ENCODE results near the gene EFHD2. TPM values are rescaled to one million over a fixed set of nuclear protein-coding genes. Genes with fewer than 3 reads are reported as not detected.

Gene EFHD2
- total RNA-seq, 2 donors from 2014 or later: 56.7 to 78.6 TPM

- H3K4me1 ChIP-seq: no peaks in the 10 kb centered on the region
- H3K4me3 ChIP-seq: no peak overlapping the region
- no peak for DNase-seq
- no peak for ATAC-seq
- 92 to 96% methylated on average over 11 to 24 of the region's 26 CpGs for WGBS, 2 donors
- H3K27me3 ChIP-seq: no peaks in the 10 kb centered on the region
- intact Hi-C loops (cut with DNase I): no loop called here
- H3K27ac ChIP-seq: no peak overlapping the region
- H3K36me3 ChIP-seq (replicated peaks in 1 of 2; ENCODE audit: insufficient read depth in 1 of 2, low read depth in 2 of 2): no peaks in the 10 kb centered on the region
- TF ChIP-seq, protein P1, sequence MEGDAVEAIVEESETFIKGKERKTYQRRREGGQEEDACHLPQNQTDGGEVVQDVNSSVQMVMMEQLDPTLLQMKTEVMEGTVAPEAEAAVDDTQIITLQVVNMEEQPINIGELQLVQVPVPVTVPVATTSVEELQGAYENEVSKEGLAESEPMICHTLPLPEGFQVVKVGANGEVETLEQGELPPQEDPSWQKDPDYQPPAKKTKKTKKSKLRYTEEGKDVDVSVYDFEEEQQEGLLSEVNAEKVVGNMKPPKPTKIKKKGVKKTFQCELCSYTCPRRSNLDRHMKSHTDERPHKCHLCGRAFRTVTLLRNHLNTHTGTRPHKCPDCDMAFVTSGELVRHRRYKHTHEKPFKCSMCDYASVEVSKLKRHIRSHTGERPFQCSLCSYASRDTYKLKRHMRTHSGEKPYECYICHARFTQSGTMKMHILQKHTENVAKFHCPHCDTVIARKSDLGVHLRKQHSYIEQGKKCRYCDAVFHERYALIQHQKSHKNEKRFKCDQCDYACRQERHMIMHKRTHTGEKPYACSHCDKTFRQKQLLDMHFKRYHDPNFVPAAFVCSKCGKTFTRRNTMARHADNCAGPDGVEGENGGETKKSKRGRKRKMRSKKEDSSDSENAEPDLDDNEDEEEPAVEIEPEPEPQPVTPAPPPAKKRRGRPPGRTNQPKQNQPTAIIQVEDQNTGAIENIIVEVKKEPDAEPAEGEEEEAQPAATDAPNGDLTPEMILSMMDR (IDR thresholded peaks at IDR 0.05): no peak
- no peak for TF ChIP-seq POLR2A (IDR thresholded peaks at IDR 0.05)
- H3K9me3 ChIP-seq: no peaks in the 10 kb centered on the region
Measured at GRCh38 chr1:15382601-15383518, 26.8 kb upstream of the EFHD2 start.

GRCh38 chr1:15383810-15384209 is 25.9 kb upstream of the EFHD2 start:
- 93% methylated on average over 5 of the region's 5 CpGs for WGBS, 2 donors
- no peak overlapping the region for H3K27ac ChIP-seq
- DNase-seq (no peak), ATAC-seq (no peak)
- no peaks in the 10 kb centered on the region for H3K27me3 ChIP-seq
- no peaks in the 10 kb centered on the region for H3K9me3 ChIP-seq
- no peak overlapping the region for H3K4me3 ChIP-seq
- no peaks in the 10 kb centered on the region for H3K36me3 ChIP-seq (replicated peaks in 1 of 2; ENCODE audit: insufficient read depth in 1 of 2, low read depth in 2 of 2)
- intact Hi-C loops (cut with DNase I): no loop called here
- TF ChIP-seq POLR2A (IDR thresholded peaks at IDR 0.05): no peak
- TF ChIP-seq, protein P1 (IDR thresholded peaks at IDR 0.05): no peak
- no peaks in the 10 kb centered on the region for H3K4me1 ChIP-seq

- H3K27ac ChIP-seq: no peak overlapping the region
- no peaks in the 10 kb centered on the region for H3K9me3 ChIP-seq
- intact Hi-C loops (cut with DNase I): no loop called here
- TF ChIP-seq, protein P1 (IDR thresholded peaks at IDR 0.05): no peak
- no peak for TF ChIP-seq POLR2A (IDR thresholded peaks at IDR 0.05)
- no peak overlapping the region for H3K4me3 ChIP-seq
- no peaks in the 10 kb centered on the region for H3K27me3 ChIP-seq
- WGBS, 2 donors: 73 to 81% methylated on average over 12 to 20 of the region's 20 CpGs
- DNase-seq (no peak), ATAC-seq (no peak)
- no peaks in the 10 kb centered on the region for H3K4me1 ChIP-seq
- H3K36me3 ChIP-seq (replicated peaks in 1 of 2; ENCODE audit: insufficient read depth in 1 of 2, low read depth in 2 of 2): no peaks in the 10 kb centered on the region
Measured at GRCh38 chr1:15384301-15384901, 25.3 kb upstream of the EFHD2 start.

- H3K4me1 ChIP-seq: no peaks in the 10 kb centered on the region
- H3K9me3 ChIP-seq: no peaks in the 10 kb centered on the region
- no peak for TF ChIP-seq POLR2A (IDR thresholded peaks at IDR 0.05)
- TF ChIP-seq, protein P1 (IDR thresholded peaks at IDR 0.05): no peak
- no peaks in the 10 kb centered on the region for H3K27me3 ChIP-seq
- intact Hi-C loops (cut with DNase I): no loop called here
- no peak overlapping the region for H3K4me3 ChIP-seq
- DNase-seq: no peak
- ATAC-seq: no peak
- no peak overlapping the region for H3K27ac ChIP-seq
- H3K36me3 ChIP-seq (replicated peaks in 1 of 2; ENCODE audit: insufficient read depth in 1 of 2, low read depth in 2 of 2): no peaks in the 10 kb centered on the region
- 86 to 94% methylated on average over 3 of the region's 3 CpGs for WGBS, 2 donors
Measured at GRCh38 chr1:15385420-15385819, 24.3 kb upstream of the EFHD2 start.

Measured in body of pancreas (tissue), 4 donors.